ENCODE measurements around the gene CDC73.
A peak's percentile ranks its signal among the peaks of the same experiment; 100 is the strongest.

Gene CDC73

GRCh38 chr1:193121616-193122593, at the start of gene CDC73:
Gene CDC73, plus strand, starts transcription at chr1:193122031. Its CDS starts 170 bp downstream, at chr1:193122201.
- peak; percentile 100 for DNase-seq

- DNase-seq = no peak
Measured at GRCh38 chr1:193077991-193078390, 43.8 kb upstream of the CDC73 start.

DNA sequence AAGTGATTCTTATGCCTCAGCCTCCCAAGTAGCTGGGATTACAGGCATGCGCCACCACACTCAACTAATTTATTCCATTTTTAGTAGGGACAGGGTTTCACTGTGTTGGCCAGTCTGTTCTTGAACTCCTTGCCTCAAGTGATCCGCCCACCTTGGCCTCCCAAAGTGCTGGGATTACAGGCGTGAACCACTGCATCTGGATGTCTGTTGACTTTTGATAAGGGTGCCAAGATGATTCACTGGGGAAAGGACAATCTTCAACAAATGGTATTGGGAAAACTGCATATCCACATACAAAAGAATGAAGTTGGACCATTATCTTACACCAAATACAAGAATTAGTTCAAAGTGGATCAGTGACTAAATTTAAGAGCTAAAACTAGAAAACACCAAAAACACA, 42.6 kb upstream of the CDC73 start:
- DNase-seq = no peak

DNA sequence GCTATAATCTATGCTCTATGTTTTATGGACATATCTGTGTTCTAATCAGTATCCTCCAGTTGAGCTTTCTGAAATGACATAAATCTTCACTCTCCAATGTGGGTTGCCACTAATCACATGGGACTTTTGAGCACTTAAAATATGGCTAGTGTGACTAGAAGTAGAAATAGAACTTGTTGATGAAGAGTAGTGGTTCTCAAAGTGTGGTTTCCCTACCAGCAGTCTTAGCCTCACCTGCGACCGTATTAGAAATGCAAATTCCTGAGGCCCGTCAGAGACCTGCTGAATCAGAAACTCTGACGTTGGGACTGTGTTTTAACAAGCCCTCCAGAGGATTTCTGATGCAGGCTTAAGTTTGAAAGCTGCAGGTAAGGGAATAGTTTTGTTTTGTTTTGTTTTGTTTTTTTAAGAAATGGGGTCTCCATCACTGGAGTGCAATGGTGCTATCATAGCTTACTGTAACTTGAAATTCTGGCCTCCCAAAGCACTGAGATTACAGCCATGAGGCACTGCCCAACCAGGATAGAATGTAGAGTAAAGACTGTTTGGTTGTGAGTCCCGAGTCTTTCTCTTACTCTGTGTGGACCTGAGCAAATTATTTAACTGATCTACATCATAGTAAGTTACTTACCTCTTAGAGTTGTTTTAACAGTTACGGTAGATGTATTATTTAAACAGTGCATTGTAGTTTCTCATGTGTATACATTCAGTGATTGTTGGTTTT, 38.3 kb upstream of the CDC73 start:
- DNase-seq = no peak

DNA sequence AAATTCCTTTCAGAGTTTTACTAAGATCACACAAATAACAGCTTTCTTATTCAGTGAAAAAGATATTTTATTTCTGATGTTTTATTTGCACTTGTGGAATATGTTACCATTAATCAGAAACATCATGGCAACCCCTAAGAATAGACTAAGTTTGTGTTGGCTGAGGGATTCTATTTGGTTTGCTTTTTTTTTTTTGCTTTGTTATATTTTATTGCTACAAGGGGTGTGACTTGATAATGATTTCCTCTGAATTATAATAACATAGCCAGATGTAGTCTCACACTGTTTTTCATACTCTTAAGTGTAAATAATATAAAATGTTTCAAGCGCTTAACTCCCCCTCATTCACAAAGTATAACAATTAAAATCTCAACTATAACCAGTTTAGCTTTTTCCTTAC, 36.6 kb upstream of the CDC73 start:
- no peak for DNase-seq

DNA sequence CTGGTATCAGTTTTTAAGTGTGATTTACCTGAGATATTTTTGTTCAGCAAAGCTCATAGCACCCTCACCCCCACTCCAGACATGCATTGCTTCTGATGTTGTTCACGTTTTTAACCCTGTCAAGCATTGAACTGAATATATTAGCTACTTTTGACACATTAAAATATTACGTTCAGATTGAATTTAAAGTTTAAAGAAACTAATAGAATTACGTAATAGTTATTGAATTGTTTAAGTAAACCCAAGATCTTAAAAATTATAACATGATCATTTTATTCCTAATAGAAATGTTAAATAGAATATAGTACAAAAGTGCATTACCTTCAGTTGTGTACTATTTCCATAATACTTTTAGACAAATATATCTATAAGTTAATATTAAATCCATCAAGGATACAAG, 35.5 kb upstream of the CDC73 start:
- DNase-seq = no peak

GRCh38 chr1:193087893-193088292, 33.9 kb upstream of the CDC73 start:
- no peak for DNase-seq

DNA sequence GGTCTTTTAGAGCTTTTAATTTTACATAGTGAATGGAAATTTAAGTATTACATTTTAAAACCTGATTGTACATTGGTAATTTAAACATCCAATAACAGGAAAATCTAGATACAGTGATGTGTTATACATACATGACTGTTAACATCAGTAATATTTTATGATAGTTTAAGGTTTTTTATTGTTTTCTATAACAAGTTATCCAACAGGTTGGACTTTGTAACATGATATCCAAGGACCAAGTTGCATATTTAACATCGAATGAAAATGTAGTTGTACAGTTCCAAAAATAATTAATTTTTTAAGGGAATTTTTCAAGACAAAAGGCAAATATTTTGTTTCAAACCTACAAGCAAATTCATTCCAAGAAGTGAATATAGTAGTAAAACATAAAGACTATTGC, 31.0 kb upstream of the CDC73 start:
- no peak for DNase-seq

- no peak for DNase-seq
Measured at GRCh38 chr1:193094112-193094511, 27.7 kb upstream of the CDC73 start.

- DNase-seq = no peak
Measured at GRCh38 chr1:193102662-193103061, 19.2 kb upstream of the CDC73 start.

GRCh38 chr1:193103759-193104501, 17.9 kb upstream of the CDC73 start:
- no peak for DNase-seq

- DNase-seq = peak; percentile 33
Measured at GRCh38 chr1:193104502-193104906, 17.3 kb upstream of the CDC73 start.

DNA sequence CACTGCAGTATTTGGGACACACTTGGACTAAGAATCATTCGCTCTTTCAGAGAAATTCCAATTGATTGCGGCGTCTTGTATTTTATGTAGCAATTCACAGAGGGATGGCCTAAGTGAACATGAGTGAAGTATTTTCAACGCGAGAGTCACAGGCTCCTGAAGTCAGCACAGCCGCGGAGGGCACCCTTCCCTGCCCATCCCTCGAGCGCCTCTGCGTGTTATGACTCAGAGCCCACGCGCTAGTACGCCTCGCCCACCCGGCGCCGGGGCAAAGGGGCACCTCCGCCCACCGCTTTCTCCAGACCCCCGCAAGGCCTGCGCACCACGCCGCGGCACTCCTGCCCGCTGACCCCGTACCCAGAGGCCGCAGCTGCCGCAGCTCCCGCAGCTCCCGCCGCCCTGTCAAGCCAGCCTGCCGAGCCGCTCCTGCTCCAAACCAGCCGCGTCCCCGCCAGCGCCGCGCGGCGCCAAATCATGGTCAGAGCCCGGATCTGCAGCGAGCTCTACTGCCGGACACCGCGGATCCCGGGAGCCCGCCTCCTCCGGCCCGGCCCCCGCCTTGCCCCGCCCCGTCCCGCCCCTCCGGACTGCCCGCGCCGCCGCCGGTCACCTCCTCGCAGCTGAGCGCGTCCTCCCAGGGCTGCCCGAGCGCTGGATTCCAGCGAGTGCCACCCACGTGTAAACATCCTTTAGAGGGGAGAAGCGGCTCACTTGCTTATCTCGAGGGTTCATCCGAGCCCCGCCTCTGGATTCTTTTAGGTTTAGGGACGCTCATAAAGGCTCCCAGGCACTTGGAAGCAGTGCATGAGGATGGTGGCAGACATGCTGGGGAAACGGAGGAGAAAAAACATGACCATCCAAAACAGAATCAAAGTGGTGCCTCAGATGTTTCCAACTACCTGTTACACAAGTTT, 16.7 kb upstream of the CDC73 start, which contains the start of gene GLRX2:
TSS of gene GLRX2 (minus strand) at position 508 of the 914 bp plus-strand sequence. CDS start at position 476, 32 bp downstream.
- peak; percentile 76 for DNase-seq

DNA sequence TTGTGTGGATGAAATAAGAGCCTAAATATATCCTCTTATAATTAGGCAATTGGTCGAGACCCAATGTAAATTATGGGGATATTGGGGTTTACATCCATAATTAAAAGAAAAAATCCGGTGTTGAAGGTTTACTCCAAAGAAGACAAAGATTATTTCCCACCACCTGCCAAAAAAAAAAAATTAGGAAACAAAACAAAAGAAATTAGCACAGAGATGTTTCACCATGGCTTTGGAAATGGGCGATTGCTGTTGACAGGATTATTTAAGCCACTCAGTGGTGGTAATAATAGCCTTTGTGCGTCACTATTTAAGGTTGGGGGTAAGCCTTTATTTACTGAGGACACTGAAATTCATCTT, 16.0 kb upstream of the CDC73 start:
- no peak for DNase-seq

DNA sequence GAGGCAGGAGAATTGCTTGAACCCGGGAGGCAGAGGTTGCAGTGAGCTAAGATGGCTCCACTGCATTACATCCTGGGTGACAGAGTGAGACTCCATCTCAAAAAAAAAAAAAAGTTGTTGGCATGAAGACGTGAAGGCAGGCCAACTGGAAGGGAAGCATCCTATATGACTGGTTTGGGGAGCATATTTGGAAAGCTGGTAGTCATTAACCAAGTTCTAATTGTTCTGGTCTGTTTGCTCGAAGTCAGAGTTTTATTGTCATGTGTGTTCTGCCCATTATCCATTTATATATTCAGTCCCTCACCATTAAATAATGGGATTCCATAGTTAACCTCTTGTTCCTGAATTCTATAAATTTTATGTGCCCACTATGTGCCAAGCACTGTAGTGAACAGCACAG, 13.4 kb upstream of the CDC73 start:
- DNase-seq = no peak

GRCh38 chr1:193109619-193110018, 12.2 kb upstream of the CDC73 start:
- DNase-seq = no peak

- no peak for DNase-seq
Measured at GRCh38 chr1:193110246-193110645, 11.6 kb upstream of the CDC73 start.

DNA sequence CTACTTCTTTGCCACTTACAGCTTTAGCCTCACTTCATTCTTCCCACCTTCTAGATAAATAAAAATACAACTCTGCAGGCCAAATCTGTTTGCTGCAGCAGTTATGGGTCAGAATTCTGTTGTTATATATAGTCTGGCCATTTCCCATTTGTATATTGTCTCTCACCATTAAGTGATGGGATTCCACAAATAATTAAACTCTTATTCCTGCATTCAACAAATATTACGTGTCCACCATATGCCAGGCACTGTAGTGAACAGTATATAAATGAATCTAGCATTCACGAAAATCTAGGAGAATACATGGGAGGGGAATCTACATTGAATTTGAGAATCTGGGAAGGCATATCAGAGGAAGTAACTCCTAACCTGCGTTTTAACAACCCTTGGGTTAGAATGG, 11.0 kb upstream of the CDC73 start:
- DNase-seq = no peak

- no peak for DNase-seq
Measured at GRCh38 chr1:193111641-193112090, 10.2 kb upstream of the CDC73 start.

DNA sequence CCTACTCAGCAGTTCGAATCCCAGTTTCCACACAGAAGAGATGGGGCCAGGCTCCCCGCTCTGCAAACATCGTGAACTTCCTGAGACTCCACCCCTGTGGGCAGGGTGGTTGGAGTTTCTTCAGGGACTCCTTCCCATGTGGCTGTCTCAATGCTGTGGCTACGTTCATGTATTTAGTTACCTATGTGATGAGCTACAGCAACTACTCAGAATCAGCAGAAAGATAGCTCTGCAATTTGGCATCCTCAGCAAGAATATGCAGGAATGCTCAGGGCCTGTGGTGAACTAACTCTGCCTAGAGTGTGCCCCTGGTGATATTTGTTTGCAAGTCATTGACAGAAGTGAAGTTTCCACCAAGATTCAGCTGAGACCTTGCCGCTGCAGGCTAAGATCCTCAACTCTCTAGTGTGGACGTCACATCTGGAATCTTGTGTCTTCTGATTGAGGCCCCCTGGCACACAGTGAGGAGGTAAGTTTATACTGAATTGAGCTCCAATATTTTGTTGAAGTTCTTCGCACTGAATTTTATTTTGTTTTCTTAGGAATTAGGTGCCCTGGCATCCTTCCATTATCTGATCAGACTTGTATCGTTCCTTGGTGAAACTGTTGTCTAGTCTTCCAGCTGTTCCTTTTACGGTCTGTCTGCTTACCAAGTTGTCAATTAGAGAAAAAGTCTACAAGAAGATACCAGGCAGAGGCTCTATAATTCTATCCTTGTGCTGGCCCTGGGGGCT, 8.4 kb upstream of the CDC73 start:
- no peak for DNase-seq

GRCh38 chr1:193113992-193114332, 7.9 kb upstream of the CDC73 start:
- DNase-seq = no peak

Data from CD4-positive, alpha-beta T cell treated with Interleukin-17A for 4 hours (primary cell).